ENCODE results near the gene FAM117B. TPM values are rescaled to one million over a fixed set of nuclear protein-coding genes. Genes with fewer than 3 reads are reported as not detected.

Gene FAM117B
- polyA plus RNA-seq, 1 donor (not counting 4 experiments of a cell fraction or from before 2014, with no cell fraction given): 1.9 TPM

DNA sequence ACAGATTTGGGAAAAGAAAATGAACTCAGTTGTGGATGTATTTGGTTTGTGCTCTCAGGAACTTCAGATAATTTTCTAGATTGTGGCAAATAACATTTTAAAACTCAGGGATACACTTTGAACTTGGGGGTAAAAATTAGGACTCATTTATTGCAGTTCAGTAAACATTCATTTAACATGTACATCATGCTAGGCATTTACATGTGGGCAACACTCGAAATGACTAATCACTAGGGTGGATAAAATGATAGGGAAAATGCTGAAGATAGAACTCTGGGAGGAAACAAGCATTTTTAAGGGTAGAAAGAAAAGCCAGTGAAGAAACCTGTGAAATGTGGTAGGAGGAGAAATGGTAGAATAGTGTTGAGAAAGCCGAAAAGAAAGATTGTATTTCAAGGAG lies 7.8 kb downstream of the FAM117B start:
- DNase-seq (ENCODE audit: low read depth, low spot score) (no peak), FAIRE-seq (no peak)
- Histone ChIP-seq H2AFZ (ENCODE audit: control insufficient read depth, low read length) (peak overlapping the region; percentile 39), H3K79me2 (ENCODE audit: control insufficient read depth, insufficient read depth, low read length) (peaks cover 2% of the 10 kb centered on the region), H3K27ac (ENCODE audit: control insufficient read depth, insufficient read depth, low read length) (no peak overlapping the region), H3K4me3 (ENCODE audit: control insufficient read depth in 2 of 3, extremely low read depth in 1 of 3, insufficient read depth in 2 of 3, low read depth in 1 of 3, low read length in 3 of 3) (no peak overlapping the region), H3K9ac (ENCODE audit: control insufficient read depth, extremely low read depth, insufficient read depth, low read length) (no peak overlapping the region), H3K9me3 (ENCODE audit: control insufficient read depth, low read depth, low read length) (no peaks in the 10 kb centered on the region), H3K4me2 (ENCODE audit: control insufficient read depth, extremely low read depth, insufficient read depth, low read depth, low read length) (no peak overlapping the region), H3K27me3 (ENCODE audit: control insufficient read depth, extremely low read depth, insufficient read depth, low read length) (no peaks in the 10 kb centered on the region), H3K9me1 (ENCODE audit: control insufficient read depth, extremely low read depth, insufficient read depth, low read length) (no peaks in the 10 kb centered on the region), H3K36me3 (ENCODE audit: control insufficient read depth in 2 of 2, extremely low read depth in 1 of 2, insufficient read depth in 2 of 2, low read length in 2 of 2) (no peaks in the 10 kb centered on the region), H4K20me1 (ENCODE audit: control insufficient read depth, extremely low read depth, insufficient read depth, low read length) (no peaks in the 10 kb centered on the region), H3K4me1 (ENCODE audit: control insufficient read depth, extremely low read depth, insufficient read depth, low read length) (peaks cover 12% of the 10 kb centered on the region)
- TF ChIP-seq EZH2 (IDR thresholded peaks at IDR 0.05; ENCODE audit: low read length) (no peak), CTCF (optimal IDR thresholded peaks at IDR 0.05 in 1 of 3, IDR thresholded peaks at IDR 0.05 in 1 of 3, conservative IDR thresholded peaks at IDR 0.05 in 1 of 3; ENCODE audit: extremely low read depth in 1 of 3, insufficient read depth in 2 of 3, low read length in 3 of 3) (no peak)
- dilution Hi-C loops (cut with MboI; ENCODE audit: extremely low pct_ligation_motif_present, low sequenced_read_pairs): no loop called here

- no peaks in the 10 kb centered on the region for H3K27me3 ChIP-seq (ENCODE audit: control insufficient read depth, extremely low read depth, insufficient read depth, low read length)
- H3K36me3 ChIP-seq (ENCODE audit: control insufficient read depth in 2 of 2, extremely low read depth in 1 of 2, insufficient read depth in 2 of 2, low read length in 2 of 2): no peaks in the 10 kb centered on the region
- TF ChIP-seq CTCF (optimal IDR thresholded peaks at IDR 0.05 in 1 of 3, IDR thresholded peaks at IDR 0.05 in 1 of 3, conservative IDR thresholded peaks at IDR 0.05 in 1 of 3; ENCODE audit: extremely low read depth in 1 of 3, insufficient read depth in 2 of 3, low read length in 3 of 3) (no peak), EZH2 (IDR thresholded peaks at IDR 0.05; ENCODE audit: low read length) (no peak)
- H3K9me1 ChIP-seq (ENCODE audit: control insufficient read depth, extremely low read depth, insufficient read depth, low read length): no peaks in the 10 kb centered on the region
- H4K20me1 ChIP-seq (ENCODE audit: control insufficient read depth, extremely low read depth, insufficient read depth, low read length): no peaks in the 10 kb centered on the region
- peak overlapping the region; percentile 39 for H2AFZ ChIP-seq (ENCODE audit: control insufficient read depth, low read length)
- no peak overlapping the region for H3K4me3 ChIP-seq (ENCODE audit: control insufficient read depth in 2 of 3, extremely low read depth in 1 of 3, insufficient read depth in 2 of 3, low read depth in 1 of 3, low read length in 3 of 3)
- H3K9ac ChIP-seq (ENCODE audit: control insufficient read depth, extremely low read depth, insufficient read depth, low read length): no peak overlapping the region
- no peak overlapping the region for H3K27ac ChIP-seq (ENCODE audit: control insufficient read depth, insufficient read depth, low read length)
- dilution Hi-C loops (cut with MboI; ENCODE audit: extremely low pct_ligation_motif_present, low sequenced_read_pairs): no loop called here
- H3K79me2 ChIP-seq (ENCODE audit: control insufficient read depth, insufficient read depth, low read length): no peaks in the 10 kb centered on the region
- H3K4me2 ChIP-seq (ENCODE audit: control insufficient read depth, extremely low read depth, insufficient read depth, low read depth, low read length): no peak overlapping the region
- DNase-seq (ENCODE audit: low read depth, low spot score) (no peak), FAIRE-seq (no peak)
- no peaks in the 10 kb centered on the region for H3K9me3 ChIP-seq (ENCODE audit: control insufficient read depth, low read depth, low read length)
- H3K4me1 ChIP-seq (ENCODE audit: control insufficient read depth, extremely low read depth, insufficient read depth, low read length): peaks cover 6% of the 10 kb centered on the region
Measured at GRCh38 chr2:202643012-202643858, 8.5 kb downstream of the FAM117B start.
